Activated T-helper 1 cell treated with anti-CD3 and anti-CD28 coated beads, Interleukin-12 subunit alpha, Interleukin-12 subunit beta, Interleukin-2, Interleukin-4 antibody, amounts not matched to agents 30 ng/mL and 10 ng/mL and 1 ng/mL, durations not matched to agents 14 hours and 24 hours and 36 hours (primary cell): ENCODE results near the gene DCDC2. TPM values are rescaled to one million over a fixed set of nuclear protein-coding genes. Genes with fewer than 3 reads are reported as not detected.
"Not testable (repeated sequence)": the region's sequence is repeated elsewhere in the genome, so short reads cannot be mapped to it uniquely, and the experiment has no call there.

Experiments used
- DNase-seq: peaks from one replicate; pipeline ENCODE4 v3.0.0; 2021; ENCODE audit warnings: low spot score
- H3K27ac Mint-ChIP-seq: one replicate; pipeline ENCODE4 v1.8.0; 2021; ENCODE audit warnings: mild to moderate bottlenecking, mixed read lengths
- H3K27me3 Mint-ChIP-seq: one replicate; pipeline ENCODE4 v1.8.0; 2022; ENCODE audit warnings: mild to moderate bottlenecking, moderate library complexity, mixed read lengths; ENCODE audit not compliant: insufficient read depth
- H3K36me3 Mint-ChIP-seq: one replicate; pipeline ENCODE4 v1.8.0; 2021; ENCODE audit warnings: low read depth, mixed read lengths
- H3K4me1 Mint-ChIP-seq: one replicate; pipeline ENCODE4 v1.8.0; 2021; ENCODE audit warnings: low read depth, mixed read lengths
- H3K4me3 Mint-ChIP-seq: one replicate; pipeline ENCODE4 v1.8.0; 2021; ENCODE audit warnings: mild to moderate bottlenecking, moderate library complexity, mixed read lengths
- H3K9me3 Mint-ChIP-seq: one replicate; pipeline ENCODE4 v1.8.0; 2021; ENCODE audit warnings: mixed read lengths
- intact Hi-C: fragments of 100-400 bp; cut with micrococcal nuclease; formaldehyde crosslinking; loops from one replicate; pipeline ENCODE4 v1.15.1; 2024
- total RNA-seq: library from RNA; stranded (reverse); gene quantifications from 2 replicates; pipeline ENCODE4 v1.2.3, GENCODE V29; 2022

DCDC2 gene
- total RNA-seq, 1 donor from 2014 or later = not detected

DNA sequence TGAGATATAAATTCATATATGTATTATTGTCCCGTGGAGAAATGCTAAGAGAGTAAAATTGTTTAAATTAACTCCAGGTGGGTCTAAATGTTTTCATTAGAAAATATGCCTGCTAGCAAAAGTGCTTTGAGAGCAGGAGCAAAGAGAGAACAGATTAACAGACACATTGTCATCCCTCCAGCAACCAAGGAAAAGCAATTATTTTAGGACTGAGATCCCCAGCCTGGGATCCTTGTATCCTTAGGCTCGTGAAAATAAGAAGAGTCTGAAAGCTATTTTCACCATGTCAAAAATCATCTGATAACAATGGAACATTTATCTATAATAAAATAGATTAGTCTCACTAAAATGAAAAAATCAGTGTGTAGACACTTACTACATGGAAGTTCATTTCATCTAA lies 33.3 kb upstream of the DCDC2 start:
- Mint-ChIP-seq H3K4me1 (no peaks in the 10 kb centered on the region), H3K4me3 (no peak overlapping the region), H3K36me3 (no peaks in the 10 kb centered on the region), H3K27me3 (no peaks in the 10 kb centered on the region), H3K27ac (no peak overlapping the region), H3K9me3 (no peaks in the 10 kb centered on the region)
- DNase-seq = no peak
- intact Hi-C loops = no loop called here

DNA sequence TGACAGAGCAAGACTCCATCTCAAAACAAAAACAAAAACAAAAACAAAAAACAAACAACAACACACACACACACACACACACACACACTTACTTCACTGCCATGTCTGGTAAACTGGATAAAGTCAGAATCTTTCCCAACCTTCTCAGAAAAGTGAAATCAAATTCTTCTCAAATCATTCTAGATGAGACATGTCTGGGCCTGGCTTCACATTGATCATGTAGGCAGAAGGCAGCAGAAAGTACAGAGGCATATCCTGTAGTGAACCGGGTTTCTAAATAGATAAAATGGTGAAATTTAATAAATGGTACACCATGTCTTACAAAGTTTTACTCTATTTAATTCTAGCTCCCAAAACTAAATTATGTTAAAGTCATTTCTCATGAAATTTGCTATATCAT lies 30.0 kb upstream of the DCDC2 start:
- H3K27ac Mint-ChIP-seq = no peak overlapping the region
- DNase-seq = no peak
- no peak overlapping the region for H3K4me3 Mint-ChIP-seq
- no peaks in the 10 kb centered on the region for H3K36me3 Mint-ChIP-seq
- H3K9me3 Mint-ChIP-seq = no peaks in the 10 kb centered on the region
- intact Hi-C loops = no loop called here
- H3K27me3 Mint-ChIP-seq = peaks cover 5% of the 10 kb centered on the region
- H3K4me1 Mint-ChIP-seq = no peaks in the 10 kb centered on the region

DNA sequence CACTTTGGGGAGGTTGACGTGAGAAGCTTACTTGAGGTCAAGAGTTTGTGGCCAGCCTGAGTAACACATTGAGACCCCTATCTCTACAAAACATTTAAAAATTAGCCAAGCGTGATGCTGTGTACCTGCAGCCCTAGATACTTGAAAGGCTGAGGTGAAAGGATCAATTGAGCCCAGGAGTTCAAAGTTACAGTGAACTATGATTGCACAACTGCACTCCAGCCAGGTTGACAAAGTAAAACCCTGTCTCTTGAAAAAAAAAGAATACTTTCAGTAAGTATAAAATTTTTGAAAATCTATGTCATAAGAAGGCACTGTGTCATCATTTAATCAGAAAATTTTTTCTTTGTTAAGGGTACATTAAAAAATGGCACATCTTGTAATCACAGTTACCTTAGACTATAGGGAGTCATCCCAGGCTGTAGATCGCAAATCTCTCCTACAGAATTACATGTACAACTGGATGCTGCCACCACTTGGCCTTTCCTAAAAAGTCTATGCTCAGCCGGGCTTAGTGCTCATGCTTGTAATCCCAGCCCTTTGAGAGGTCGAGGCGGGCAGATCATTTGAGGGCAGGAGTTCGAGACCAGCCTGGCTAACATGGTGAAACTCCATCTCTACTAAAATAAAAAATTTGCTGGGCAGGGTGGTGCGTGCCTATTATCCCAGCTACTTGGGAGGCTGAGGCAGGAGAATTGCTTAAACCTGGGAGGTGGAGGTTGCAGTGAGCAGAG lies 27.8 kb upstream of the DCDC2 start:
- no peaks in the 10 kb centered on the region for H3K9me3 Mint-ChIP-seq
- peaks cover 5% of the 10 kb centered on the region for H3K27me3 Mint-ChIP-seq

DNA sequence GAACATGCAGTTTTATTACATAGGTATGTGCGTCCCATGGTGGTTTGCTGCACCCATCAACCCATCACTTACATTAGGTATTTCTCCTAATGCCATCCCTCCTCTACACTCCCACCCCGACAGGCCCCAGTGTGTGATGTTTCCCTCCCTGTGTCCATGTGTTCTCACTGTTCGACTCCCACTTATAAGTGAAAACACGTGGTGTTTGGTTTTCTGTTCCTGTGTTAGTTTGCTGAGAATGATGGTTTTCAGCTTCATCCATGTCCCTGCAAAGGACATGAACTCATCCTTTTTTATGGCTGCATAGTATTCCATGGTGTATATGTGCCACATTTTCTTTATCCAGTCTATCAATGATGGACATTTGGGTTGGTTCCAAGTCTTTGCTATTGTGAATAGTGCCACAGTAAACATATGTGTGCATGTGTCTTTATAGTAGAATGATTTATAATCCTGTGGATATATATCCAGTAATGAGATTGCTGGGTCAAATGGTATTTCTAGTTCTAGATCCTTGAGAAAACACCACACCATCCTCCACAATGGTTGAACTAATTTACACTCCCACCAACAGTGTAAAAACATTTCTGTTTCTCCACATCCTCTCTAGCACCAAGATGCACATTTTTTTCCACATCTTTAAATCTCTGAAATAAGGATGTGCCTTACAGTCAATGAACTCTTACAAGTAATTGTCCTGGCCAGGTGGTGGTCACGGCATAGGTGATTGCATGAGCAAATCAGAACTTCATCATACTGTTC lies 26.7 kb upstream of the DCDC2 start:
- DNase-seq, H3K27me3 Mint-ChIP-seq, H3K36me3 Mint-ChIP-seq, H3K27ac Mint-ChIP-seq, H3K9me3 Mint-ChIP-seq, H3K4me3 Mint-ChIP-seq, H3K4me1 Mint-ChIP-seq, intact Hi-C loops: not testable (repeated sequence)

More for the DNA sequence above, 27.8 kb upstream of the DCDC2 start:
- no peaks in the 10 kb centered on the region for H3K4me1 Mint-ChIP-seq
- H3K36me3 Mint-ChIP-seq = no peaks in the 10 kb centered on the region
- intact Hi-C loops = no loop called here
- no peak for DNase-seq
- no peak overlapping the region for H3K4me3 Mint-ChIP-seq
- no peak overlapping the region for H3K27ac Mint-ChIP-seq

- intact Hi-C loops, H3K36me3 Mint-ChIP-seq, H3K4me3 Mint-ChIP-seq, H3K27me3 Mint-ChIP-seq, H3K27ac Mint-ChIP-seq, DNase-seq, H3K4me1 Mint-ChIP-seq, H3K9me3 Mint-ChIP-seq: not testable (repeated sequence)
Observed at GRCh38 chr6:24382891-24383494, 25.1 kb upstream of the DCDC2 start.

GRCh38 chr6:24382220-24382540 lies 24.3 kb upstream of the DCDC2 start:
- H3K4me1 Mint-ChIP-seq = no peaks in the 10 kb centered on the region
- H3K4me3 Mint-ChIP-seq = no peak overlapping the region
- intact Hi-C loops = no loop called here
- DNase-seq = no peak
- no peaks in the 10 kb centered on the region for H3K9me3 Mint-ChIP-seq
- H3K36me3 Mint-ChIP-seq = no peaks in the 10 kb centered on the region
- H3K27ac Mint-ChIP-seq = no peak overlapping the region
- peaks cover 8% of the 10 kb centered on the region for H3K27me3 Mint-ChIP-seq

DNA sequence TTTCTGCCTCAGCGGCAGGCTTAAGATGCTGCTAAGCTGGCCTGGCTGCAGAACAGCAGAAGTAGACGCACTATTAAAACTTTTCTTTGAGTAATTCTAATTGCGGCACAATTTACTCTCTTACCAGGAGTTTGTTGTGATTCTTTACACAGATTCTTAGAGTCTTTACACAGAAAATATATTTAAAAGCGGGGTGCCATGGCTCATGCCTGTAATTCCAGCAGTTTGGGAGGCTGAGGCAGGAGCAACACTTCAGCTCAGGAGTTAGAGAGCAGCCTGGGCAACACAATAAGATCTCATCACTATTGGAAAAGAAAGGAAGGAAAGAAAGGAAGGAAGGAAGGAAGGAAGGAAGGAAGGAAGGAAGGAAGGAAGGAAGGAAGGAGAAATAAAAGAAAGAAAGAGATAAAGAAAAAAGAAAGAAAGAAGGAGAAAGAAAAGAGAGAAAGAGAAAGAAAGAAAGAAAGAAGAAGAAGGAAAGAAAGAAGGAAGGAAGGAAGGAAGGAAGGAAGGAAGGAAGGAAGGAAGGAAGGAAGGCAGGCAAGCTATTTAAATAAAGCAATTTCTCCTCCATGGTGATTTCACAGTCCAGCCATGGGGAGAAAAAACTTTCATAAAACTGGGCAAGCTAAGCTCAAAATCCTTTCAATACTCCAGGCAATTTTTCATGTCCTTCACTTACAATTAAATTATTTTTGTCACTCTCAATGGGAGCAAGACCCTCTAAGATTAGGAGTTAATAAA lies 23.8 kb upstream of the DCDC2 start:
- Mint-ChIP-seq H3K36me3 (no peaks in the 10 kb centered on the region), H3K27ac (no peak overlapping the region), H3K27me3 (peaks cover 8% of the 10 kb centered on the region), H3K4me3 (no peak overlapping the region), H3K9me3 (no peaks in the 10 kb centered on the region), H3K4me1 (no peaks in the 10 kb centered on the region)
- intact Hi-C loops = no loop called here
- DNase-seq = no peak

- Mint-ChIP-seq H3K36me3 (no peaks in the 10 kb centered on the region), H3K27ac (no peak overlapping the region), H3K27me3 (peaks cover 6% of the 10 kb centered on the region), H3K9me3 (no peaks in the 10 kb centered on the region), H3K4me1 (no peaks in the 10 kb centered on the region), H3K4me3 (no peak overlapping the region)
- no peak for DNase-seq
- intact Hi-C loops = no loop called here
Observed at GRCh38 chr6:24378473-24379097, 20.7 kb upstream of the DCDC2 start.

- H3K27ac Mint-ChIP-seq = no peak overlapping the region
- no peaks in the 10 kb centered on the region for H3K36me3 Mint-ChIP-seq
- H3K9me3 Mint-ChIP-seq = no peaks in the 10 kb centered on the region
- no peak for DNase-seq
- H3K4me3 Mint-ChIP-seq = no peak overlapping the region
- H3K4me1 Mint-ChIP-seq = no peaks in the 10 kb centered on the region
- intact Hi-C loops = no loop called here
- peaks cover 6% of the 10 kb centered on the region for H3K27me3 Mint-ChIP-seq
Observed at GRCh38 chr6:24376871-24377270, 19.0 kb upstream of the DCDC2 start.

DNA sequence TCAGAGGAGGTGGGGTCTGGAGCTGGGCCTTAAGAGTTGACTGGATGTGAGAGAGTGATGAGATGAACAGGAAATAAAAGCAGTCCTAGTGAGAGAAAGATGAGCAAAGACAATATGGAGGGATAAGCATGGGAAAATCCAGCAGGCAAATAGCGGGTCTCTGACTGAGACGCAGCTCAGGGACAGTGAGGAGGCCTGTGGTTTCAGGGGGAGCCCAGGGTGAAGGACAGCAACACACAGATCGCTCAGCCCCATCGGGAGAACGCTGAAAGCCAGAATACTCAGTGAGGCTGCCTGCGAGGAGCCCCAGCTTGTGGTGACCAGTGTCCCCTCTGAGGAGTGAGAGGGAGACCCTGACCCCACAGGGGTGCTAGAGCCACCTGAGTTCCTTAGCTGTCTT lies 16.8 kb upstream of the DCDC2 start:
- Mint-ChIP-seq H3K36me3 (no peaks in the 10 kb centered on the region), H3K4me3 (no peak overlapping the region), H3K27me3 (peaks cover 6% of the 10 kb centered on the region), H3K4me1 (no peaks in the 10 kb centered on the region), H3K9me3 (no peaks in the 10 kb centered on the region), H3K27ac (no peak overlapping the region)
- intact Hi-C loops = no loop called here
- DNase-seq = no peak

DNA sequence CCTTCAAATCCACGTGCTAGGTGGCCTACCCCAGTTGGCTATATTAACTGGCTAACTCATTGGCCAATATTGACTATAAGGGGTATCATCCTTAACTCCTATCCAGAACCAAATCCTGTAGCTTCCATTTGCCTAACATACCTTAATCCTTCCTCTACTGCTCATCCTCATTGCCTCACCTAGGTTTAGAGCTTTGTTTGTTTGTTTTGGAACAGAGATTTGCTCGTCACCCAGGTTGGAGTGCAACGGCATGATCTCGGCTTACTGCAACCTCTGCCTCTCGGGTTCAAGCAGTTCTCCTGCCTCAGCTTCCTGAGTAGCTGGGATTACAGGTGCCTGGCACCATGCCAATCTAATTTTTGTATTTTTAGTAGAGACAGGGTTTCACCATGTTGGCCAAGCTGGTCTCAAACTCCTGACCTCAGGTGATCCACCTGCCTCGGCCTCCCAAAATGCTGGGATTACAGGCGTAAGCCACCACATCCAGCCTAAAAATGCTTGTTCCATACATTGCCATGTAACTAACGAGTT lies 7.3 kb upstream of the DCDC2 start:
- H3K9me3 Mint-ChIP-seq, H3K36me3 Mint-ChIP-seq, H3K4me1 Mint-ChIP-seq, DNase-seq, intact Hi-C loops, H3K27ac Mint-ChIP-seq, H3K4me3 Mint-ChIP-seq: not testable (repeated sequence)
- peaks cover 20% of the 10 kb centered on the region for H3K27me3 Mint-ChIP-seq

- H3K36me3 Mint-ChIP-seq, H3K9me3 Mint-ChIP-seq, H3K27ac Mint-ChIP-seq, H3K4me3 Mint-ChIP-seq, DNase-seq, intact Hi-C loops: not testable (repeated sequence)
- peaks cover 21% of the 10 kb centered on the region for H3K27me3 Mint-ChIP-seq
- H3K4me1 Mint-ChIP-seq = peaks cover 17% of the 10 kb centered on the region
Observed at GRCh38 chr6:24362363-24362762, 4.5 kb upstream of the DCDC2 start.
